NCI-H524 (cell line): ENCODE data around the gene CA11.
"Not testable (repeated sequence)": the region's sequence is repeated elsewhere in the genome, so short reads cannot be mapped to it uniquely, and the experiment has no call there.

Source experiments
- DNase-seq, 2 experiments: peaks; one replicate each; lab custom pipeline; 2025; lab: John Stamatoyannopoulos, UW

CA11 gene

GRCh38 chr19:48641850-48642249 lies 4.1 kb downstream of the CA11 start:
- no peak for DNase-seq

GRCh38 chr19:48639483-48640375 lies 6.3 kb downstream of the CA11 start:
- DNase-seq = no peak

- no peak for DNase-seq
These were observed 7.1 kb downstream of the CA11 start for GRCh38 chr19:48638831-48639381.

GRCh38 chr19:48637948-48638830 lies 7.8 kb downstream of the CA11 start:
- DNase-seq = peak; percentile 87 to 92

GRCh38 chr19:48637449-48637947 lies 8.5 kb downstream of the CA11 start:
- DNase-seq = peak; percentile 100

GRCh38 chr19:48636859-48637448 lies 9.0 kb downstream of the CA11 start, which contains the start of gene DBP:
TSS of gene DBP (minus strand) at chr19:48637379. CDS start at chr19:48636994, 385 bp downstream.
- peak; percentile 60 to 84 for DNase-seq

- DNase-seq = peak in 1 of 2 experiments; percentile 42
These were observed 9.8 kb downstream of the CA11 start for GRCh38 chr19:48635966-48636858.

GRCh38 chr19:48635263-48635965 lies 10.6 kb downstream of the CA11 start:
- DNase-seq = peak; percentile 35 to 66

GRCh38 chr19:48634424-48635262 lies 11.3 kb downstream of the CA11 start:
- DNase-seq = peak; percentile 95 to 96

GRCh38 chr19:48634036-48634342 lies 12.0 kb downstream of the CA11 start:
- no peak for DNase-seq

- DNase-seq = no peak
These were observed 12.6 kb downstream of the CA11 start for GRCh38 chr19:48633148-48634035.

- no peak for DNase-seq
These were observed 13.3 kb downstream of the CA11 start for GRCh38 chr19:48632692-48633147.

- DNase-seq = not testable (repeated sequence)
These were observed 13.7 kb downstream of the CA11 start for GRCh38 chr19:48632286-48632685.

- no peak for DNase-seq
These were observed 14.8 kb downstream of the CA11 start for GRCh38 chr19:48631225-48631624.

GRCh38 chr19:48630296-48631063 lies 15.5 kb downstream of the CA11 start:
- no peak for DNase-seq

GRCh38 chr19:48629599-48630295 lies 16.2 kb downstream of the CA11 start:
- DNase-seq = no peak

- no peak for DNase-seq
These were observed 16.7 kb downstream of the CA11 start for GRCh38 chr19:48629297-48629598.
